Stimulated activated CD4-positive, alpha-beta T cell treated with anti-CD3 and anti-CD28 coated beads, Interleukin-4, amount 100 ng/mL, for 24 hours (primary cell): Measurements from ENCODE around the gene MAP3K15.
"Not testable (repeated sequence)": the region's sequence is repeated elsewhere in the genome, so short reads cannot be mapped to it uniquely, and the experiment has no call there.

Experiments used
- DNase-seq: peaks from one replicate; pipeline ENCODE4 v3.0.0-alpha.2; 2020

MAP3K15 gene

DNA sequence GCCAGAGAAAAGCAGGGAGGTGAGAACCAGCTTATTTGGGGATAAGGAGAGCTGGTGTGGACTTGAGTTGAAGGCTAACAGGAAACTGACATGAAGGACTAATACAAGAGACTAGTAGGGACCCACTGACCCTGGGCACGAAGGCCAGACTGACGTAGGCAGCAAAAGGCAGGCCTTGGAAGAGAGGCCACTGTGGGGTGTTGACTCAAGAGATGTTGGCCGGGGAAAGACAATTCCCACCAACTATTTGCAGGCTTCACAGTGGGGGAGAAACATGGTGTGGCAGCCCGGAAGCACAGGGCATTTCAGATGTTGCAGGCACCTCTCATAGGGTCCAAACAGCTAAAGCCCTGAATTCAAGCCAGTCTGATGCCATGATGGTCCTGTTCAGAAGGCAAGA, 24.4 kb upstream of the MAP3K15 start:
- no peak for DNase-seq

DNA sequence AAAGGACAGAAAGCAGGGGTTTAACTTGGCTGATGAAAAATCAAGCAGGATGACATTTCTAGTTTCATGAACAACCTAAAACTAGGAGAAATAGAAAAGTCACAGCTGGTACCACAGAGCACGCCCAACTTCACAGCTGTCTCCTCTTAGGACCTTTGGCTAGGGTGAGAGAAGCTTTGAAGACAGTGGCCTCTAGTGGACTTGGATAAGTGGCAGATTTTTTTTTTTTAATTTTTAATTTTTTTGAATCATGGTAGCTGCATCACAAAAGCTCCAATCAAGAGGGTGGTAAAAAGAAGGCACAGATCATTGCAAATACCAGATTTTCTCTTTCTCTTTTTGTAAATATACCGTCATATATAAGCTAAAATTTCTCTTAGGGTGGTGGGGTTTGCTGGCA, 20.2 kb upstream of the MAP3K15 start:
- no peak for DNase-seq

GRCh38 chrX:19532709-19533108, 17.4 kb upstream of the MAP3K15 start:
- no peak for DNase-seq

DNA sequence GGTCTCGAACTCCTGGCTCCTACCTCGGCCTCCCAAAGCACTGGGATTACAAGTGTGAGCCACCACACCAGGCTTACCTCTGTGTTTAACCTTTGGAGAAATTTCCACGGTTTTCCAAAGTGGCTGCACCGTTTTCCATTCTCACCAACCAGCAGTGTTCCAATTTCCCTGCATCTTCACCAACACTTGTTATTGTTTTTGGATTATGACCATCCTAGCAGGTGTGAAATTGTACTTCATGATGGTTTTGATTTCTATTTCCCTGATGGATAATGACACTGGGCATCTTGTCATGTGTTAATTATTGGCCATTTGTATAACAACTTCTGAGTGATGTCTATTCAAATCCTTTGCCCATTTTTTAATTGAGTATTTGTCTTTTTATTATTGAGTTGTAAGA, 2.7 kb upstream of the MAP3K15 start:
- no peak for DNase-seq

GRCh38 chrX:19515615-19516105, 352 bp upstream of the MAP3K15 start:
- no peak for DNase-seq

GRCh38 chrX:19513383-19513782, 1.9 kb downstream of the MAP3K15 start:
- DNase-seq, result no peak

DNA sequence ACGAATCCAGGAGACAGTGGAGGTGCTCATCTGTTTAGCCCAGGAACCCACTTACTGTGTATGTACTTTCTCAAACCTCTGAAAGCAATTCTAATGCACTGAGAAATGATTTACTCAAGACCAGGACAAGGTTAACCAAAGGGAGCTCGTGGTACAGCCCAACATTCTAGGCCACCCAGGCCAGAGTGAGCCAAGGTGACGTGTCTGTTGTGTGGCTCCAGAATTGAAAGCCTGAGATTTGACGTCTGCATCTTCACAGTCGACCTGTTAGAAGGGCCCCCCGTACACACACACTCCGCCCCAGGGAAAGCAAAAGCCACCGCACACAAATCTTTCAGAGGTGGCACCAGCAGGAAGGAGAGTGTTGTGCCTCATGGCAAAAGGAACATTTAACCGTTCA, 2.3 kb downstream of the MAP3K15 start:
- DNase-seq, result no peak

DNA sequence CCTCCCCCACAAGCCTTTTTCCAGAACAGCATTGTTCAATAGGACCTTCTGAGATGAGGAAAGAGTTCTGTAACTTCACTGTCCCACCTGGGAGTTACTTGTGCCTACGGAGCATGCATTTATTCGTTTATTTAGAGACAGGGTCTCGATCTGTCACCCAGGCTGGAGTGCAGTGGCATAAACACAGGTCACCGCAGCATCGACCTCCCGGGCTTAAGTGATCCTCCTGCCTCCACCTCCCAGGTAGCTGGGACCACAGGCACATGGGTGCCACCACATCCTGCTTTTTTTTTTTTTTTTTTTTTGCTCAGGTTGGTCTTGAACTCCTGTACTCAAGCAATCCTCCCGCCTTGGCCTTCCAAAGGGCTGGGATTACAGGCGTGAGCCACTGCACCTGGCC, 2.9 kb downstream of the MAP3K15 start:
- DNase-seq, result no peak

GRCh38 chrX:19511796-19512195, 3.5 kb downstream of the MAP3K15 start:
- DNase-seq, result not testable (repeated sequence)

DNA sequence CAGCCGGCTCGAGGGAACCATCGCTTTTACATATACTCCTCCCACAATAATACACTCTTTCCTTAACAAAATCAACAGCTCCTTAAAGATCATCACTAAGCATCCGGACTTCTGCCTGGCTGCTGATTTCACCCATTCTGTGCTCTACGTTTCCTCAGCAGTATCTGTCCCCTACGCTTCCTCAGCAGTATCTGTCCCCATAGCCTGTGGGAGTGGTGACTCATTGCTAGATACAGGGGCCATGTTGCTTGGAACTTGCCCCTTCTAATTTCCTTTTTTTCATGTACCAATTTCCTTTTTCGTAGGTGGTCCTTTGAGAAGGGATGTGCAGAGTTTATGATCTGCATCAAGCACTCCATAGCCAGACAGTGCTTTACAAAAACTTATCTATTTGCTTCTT, 18.6 kb downstream of the MAP3K15 start:
- no peak for DNase-seq

GRCh38 chrX:19487520-19488200, 27.6 kb downstream of the MAP3K15 start:
- no peak for DNase-seq

DNA sequence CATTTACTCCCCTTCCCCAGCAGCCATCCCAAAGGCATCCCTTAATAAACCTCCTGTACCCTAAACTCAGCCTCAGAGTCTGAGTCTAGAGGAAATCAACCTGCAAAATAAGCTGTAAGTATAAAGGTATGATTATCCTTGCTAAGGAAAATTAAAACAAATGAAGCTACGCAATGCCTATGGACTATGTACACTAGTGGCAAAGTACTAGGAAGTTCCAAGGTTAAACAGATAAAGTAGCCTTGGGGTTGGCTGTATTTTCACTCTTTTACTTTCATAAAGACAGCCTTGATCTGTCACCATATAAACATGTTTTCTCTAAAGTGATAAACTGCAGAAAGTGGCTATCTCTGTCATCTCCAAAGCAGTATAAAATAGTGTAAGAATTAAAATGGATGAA, 35.9 kb downstream of the MAP3K15 start:
- DNase-seq, result no peak

DNA sequence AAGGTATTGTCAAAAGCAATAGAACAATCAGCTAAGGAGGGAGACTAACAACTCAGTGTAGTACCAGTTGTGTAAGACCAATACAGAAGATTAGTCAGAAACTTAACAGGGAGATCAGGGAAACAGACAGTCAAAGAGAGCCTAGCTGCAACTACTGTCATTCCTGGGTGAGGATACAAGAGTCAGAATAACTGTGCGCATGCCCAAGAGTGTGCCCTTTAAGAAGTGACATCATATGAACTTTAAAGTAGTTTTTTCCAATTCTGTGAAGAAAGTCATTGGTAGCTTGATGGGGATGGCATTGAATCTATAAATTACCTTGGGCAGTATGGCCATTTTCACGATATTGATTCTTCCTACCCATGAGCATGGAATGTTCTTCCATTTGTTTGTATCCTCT, 46.9 kb downstream of the MAP3K15 start:
- not testable (repeated sequence) for DNase-seq

DNA sequence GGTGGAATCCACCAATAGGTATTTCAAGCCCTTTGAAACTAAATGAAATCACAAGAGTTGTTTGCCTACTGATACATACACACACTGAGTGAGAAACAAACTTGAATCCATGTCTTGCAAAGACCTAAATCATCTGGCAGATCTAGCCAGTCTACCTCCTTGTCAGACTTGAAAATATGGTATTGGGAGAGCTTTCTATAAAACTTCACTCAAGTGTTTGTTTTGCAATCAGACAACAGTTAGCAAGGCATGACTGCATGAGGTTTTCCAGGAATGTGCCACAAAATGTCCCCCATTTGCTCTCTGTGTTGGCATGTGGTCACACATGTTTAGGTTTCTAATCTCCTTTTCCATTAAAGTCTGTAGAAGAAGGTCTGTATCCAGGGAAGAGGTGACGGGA, 52.4 kb downstream of the MAP3K15 start:
- no peak for DNase-seq

- no peak for DNase-seq
Measured at GRCh38 chrX:19462231-19462630, 53.1 kb downstream of the MAP3K15 start.

DNA sequence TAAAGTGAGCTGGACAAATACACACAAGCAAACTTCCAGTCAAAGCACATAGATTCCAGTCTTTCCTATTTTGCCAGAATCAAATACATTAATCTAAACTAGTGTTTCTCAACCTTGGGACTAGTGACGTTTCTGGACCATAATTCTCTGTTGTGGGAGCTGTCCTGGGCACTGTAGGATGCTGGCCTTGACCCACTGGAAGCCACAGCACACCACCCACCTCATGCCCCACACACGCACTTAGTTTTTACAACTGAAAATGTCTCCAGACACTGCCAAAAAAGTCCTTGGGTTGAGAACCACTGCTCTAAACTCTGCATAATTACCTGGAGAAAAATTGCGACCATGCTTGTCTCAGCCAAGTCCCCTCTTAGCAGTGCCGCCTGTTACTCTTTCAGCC, 57.6 kb downstream of the MAP3K15 start:
- no peak for DNase-seq

DNA sequence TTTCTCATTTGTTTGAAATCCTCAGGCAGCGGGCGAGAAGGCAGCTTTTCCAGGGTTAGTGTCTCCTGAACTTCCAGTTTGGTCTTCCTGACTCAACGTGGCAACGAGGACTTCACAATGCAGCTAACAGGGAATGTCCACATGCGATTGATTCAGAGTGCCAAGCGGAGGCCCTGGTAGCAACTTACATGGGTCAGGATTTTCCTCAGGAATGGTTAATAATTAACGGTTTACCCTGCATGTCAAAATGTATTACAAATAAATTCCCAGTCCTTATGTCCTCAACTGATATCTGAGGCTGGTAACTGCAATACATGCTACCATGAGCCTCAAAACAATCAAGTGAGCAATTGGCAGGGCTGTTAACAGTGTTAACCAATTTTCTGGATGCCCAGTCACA, 67.2 kb downstream of the MAP3K15 start:
- no peak for DNase-seq

DNA sequence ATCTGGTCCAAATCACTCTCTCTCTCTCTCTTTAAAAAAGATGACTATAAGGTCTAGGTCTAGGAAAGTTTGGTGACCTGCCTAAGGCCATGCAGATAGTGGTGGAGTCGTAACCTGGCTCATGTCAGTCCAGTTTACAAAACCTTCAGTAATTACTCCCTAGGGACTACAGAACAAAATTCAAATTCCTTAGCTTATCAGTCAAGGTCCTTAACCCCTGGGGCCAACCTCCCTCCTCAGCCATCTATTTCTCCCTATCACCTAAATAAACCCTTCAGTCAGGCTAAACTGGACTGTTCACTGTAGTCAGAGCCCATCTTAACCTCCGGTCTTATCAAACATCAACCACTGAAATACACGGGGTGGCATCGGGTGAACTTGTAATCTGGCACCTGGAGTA, 68.9 kb downstream of the MAP3K15 start:
- DNase-seq, result no peak

DNA sequence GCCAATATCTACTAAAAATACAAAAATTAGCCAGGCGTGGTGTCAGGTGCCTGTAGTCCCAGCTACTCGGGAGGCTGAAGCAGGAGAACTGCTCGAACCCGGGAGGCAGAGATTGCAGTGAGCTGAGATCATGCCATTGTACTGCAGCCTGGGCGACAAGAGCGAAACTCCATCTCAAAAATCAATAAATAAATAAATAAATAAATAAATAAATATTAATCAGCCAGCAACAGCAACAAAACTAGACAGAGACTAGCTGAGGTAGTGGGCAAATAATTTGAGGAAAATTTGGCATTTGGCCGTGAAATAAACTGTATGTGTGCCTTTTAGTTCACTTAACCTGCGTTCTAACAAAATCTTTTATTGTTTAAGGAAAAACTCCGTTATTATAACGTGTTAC, 69.5 kb downstream of the MAP3K15 start:
- not testable (repeated sequence) for DNase-seq

- DNase-seq, result no peak
Measured at GRCh38 chrX:19443869-19444526, 71.3 kb downstream of the MAP3K15 start.

GRCh38 chrX:19440713-19441112, 74.6 kb downstream of the MAP3K15 start:
- DNase-seq, result no peak

- not testable (repeated sequence) for DNase-seq
Measured at GRCh38 chrX:19422661-19423060, 92.6 kb downstream of the MAP3K15 start.

GRCh38 chrX:19410259-19410658, 105.0 kb downstream of the MAP3K15 start:
- no peak for DNase-seq

- no peak for DNase-seq
Measured at GRCh38 chrX:19403696-19404095, 111.6 kb downstream of the MAP3K15 start.

GRCh38 chrX:19392703-19393102, 122.6 kb downstream of the MAP3K15 start:
- DNase-seq, result no peak
